ENCODE measurements around the gene CD177.
"Not testable (repeated sequence)": the region's sequence is repeated elsewhere in the genome, so short reads cannot be mapped to it uniquely, and the experiment has no call there.

CD177 gene

GRCh38 chr19:43332058-43332922, 21.2 kb upstream of the CD177 start:
- no peak for DNase-seq (ENCODE audit: low read depth in 2 of 2)

GRCh38 chr19:43336508-43336907, 17.0 kb upstream of the CD177 start:
- not testable (repeated sequence) for DNase-seq (ENCODE audit: low read depth in 2 of 2)

DNA sequence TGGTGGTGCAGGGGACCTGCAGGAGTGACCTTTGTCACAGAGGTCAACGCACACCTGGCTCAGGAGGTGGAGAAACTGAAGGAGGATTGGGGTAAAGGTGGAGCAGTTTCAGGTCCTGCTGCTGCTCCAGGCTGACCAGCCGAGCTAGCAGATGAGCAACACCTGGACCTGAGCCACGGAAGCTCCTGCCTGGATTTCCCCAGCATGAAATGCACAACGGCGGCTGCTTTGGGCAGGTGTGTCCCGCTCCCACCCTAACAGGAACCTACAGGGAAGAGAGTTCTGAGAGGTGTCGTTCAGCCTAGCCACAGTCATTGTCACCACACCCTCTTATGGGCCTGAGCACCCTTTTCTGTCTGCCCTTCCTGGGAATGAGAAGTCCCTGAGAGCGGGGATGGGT, 15.7 kb upstream of the CD177 start:
- no peak for DNase-seq (ENCODE audit: low read depth in 2 of 2)

DNA sequence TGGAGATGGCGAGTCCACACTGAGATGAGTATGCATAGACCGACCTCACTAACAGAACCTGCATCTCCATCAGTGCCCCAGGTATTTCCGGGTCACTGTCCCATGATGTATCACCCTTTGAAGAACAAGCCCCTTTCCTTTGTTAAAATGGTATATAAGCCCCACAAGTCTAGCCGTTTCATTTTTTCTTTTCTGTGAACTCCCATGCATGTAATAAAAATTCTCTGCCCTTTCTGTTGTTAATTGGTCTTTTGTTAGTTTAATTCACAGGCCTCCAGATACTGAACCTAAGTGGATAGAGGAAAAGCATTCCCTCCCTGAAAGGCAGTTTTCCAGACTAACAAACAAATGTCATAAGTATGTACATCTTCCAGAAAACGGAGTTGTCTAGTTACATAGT, 15.0 kb upstream of the CD177 start:
- no peak for DNase-seq (ENCODE audit: low read depth in 2 of 2)

- DNase-seq (ENCODE audit: low read depth in 2 of 2) = not testable (repeated sequence)
Observed at GRCh38 chr19:43339243-43339930, 14.1 kb upstream of the CD177 start.

DNA sequence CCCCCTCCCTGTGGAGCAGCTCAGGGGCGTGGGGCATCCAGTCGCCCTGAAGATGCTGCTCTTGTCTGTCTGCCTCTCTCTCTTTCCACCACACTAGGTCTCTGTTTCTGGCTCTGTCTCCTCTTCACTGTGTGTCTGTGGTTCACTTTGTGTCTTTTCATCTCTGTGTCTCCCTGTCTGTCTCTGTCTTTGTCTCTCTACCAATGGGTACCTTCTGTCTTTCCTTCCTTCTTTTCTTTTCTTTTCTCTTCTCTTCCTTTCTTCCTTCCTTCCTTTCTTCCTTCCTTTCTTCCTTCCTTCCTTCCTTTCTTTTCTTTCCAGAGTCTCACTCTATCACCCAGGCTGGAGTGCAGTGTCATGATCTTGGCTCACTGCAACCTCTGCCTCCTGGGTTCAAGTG, 13.4 kb upstream of the CD177 start:
- not testable (repeated sequence) for DNase-seq (ENCODE audit: low read depth in 2 of 2)

DNA sequence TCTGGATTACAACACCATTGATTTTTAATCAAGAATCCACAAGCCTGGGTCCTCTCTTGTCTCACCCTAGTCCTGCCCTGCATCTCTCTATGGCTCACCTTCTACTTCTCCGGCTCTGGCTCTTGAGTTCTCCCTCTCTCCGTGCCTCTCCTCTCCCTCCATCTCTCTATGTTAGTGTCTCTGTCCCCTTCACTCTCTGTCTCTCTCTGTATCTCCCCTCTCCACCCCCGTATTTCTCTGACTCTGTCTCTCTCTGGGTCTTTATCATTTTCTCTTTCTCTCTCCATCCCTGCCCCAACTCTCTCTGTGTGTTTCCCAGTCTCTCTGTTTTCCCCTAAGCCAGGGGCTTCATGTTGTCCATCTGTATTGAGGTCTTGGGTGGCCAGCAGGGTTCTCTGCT, 12.4 kb upstream of the CD177 start:
- DNase-seq (ENCODE audit: low read depth in 2 of 2) = not testable (repeated sequence)

- DNase-seq (ENCODE audit: low read depth in 2 of 2) = not testable (repeated sequence)
Observed at GRCh38 chr19:43342104-43342503, 11.4 kb upstream of the CD177 start.

GRCh38 chr19:43344347-43344925, 9.1 kb upstream of the CD177 start:
- DNase-seq (ENCODE audit: low read depth in 2 of 2) = not testable (repeated sequence)

DNA sequence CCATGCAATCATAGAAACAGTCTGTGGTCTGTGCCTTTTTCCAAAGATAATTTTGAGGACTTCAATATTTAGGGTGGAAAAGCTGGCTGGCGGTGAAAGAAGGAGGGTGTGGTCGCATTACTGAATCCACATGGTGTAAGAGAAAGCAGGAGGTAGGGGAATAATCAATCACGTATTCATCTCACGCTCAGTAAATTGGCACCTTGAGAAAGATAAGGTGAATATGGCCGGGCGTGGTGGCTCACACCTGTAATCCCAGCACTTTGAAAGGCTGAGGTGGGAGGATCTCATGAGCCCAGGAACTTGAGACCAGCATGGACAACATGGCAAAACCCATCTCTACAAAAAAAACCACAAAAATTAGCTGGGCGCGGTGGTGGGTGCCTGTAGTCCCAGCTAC, 3.7 kb upstream of the CD177 start:
- DNase-seq (ENCODE audit: low read depth in 2 of 2) = not testable (repeated sequence)

- no peak for DNase-seq (ENCODE audit: low read depth in 2 of 2)
Observed at GRCh38 chr19:43351998-43352746, 1.3 kb upstream of the CD177 start.

DNA sequence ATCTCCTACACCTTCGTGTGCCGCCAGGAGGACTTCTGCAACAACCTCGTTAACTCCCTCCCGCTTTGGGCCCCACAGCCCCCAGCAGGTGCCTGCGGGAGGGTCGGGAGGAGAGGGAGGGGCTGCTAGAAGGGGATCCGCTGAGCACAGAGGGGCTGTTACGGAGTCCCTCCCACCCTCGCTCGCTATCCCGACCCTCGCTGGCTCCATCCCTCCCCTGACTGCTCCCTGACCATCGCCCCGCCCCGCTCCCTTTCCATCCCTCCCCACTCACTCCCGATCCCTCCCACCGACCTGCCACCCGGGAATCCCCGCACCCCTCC, 780 bp downstream of the CD177 start:
- no peak for DNase-seq (ENCODE audit: low read depth in 2 of 2)

- DNase-seq (ENCODE audit: low read depth in 2 of 2) = not testable (repeated sequence)
Observed at GRCh38 chr19:43356749-43357148, 3.3 kb downstream of the CD177 start.

DNA sequence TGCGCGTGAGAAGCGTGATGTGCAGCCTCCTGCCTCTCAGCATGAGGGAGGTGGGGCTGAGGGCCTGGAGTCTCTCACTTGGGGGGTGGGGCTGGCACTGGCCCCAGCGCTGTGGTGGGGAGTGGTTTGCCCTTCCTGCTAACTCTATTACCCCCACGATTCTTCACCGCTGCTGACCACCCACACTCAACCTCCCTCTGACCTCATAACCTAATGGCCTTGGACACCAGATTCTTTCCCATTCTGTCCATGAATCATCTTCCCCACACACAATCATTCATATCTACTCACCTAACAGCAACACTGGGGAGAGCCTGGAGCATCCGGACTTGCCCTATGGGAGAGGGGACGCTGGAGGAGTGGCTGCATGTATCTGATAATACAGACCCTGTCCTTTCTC, 8.7 kb downstream of the CD177 start:
- no peak for DNase-seq (ENCODE audit: low read depth in 2 of 2)

- DNase-seq (ENCODE audit: low read depth in 2 of 2) = no peak
Observed at GRCh38 chr19:43362745-43363144, 9.3 kb downstream of the CD177 start.

DNA sequence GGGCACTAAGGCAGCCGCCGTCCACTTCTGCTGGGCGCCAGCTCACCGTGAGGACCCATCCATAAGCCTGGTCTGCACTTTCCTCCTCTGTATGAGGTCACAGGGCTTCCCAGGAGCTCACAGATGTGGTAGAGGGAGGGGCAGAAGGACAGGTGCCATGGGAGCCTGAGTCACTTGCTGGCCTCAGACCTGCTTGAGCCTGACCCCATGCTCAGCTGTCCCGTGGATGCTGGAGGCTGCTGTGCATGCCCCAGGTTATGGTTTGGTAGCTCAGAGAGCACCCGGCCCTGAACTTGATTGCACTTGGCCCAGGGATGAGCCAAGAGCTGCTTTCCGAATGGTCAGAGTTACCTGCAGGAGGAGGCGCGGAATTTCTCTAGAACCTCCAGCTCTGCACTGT, 12.2 kb downstream of the CD177 start:
- not testable (repeated sequence) for DNase-seq (ENCODE audit: low read depth in 2 of 2)

DNA sequence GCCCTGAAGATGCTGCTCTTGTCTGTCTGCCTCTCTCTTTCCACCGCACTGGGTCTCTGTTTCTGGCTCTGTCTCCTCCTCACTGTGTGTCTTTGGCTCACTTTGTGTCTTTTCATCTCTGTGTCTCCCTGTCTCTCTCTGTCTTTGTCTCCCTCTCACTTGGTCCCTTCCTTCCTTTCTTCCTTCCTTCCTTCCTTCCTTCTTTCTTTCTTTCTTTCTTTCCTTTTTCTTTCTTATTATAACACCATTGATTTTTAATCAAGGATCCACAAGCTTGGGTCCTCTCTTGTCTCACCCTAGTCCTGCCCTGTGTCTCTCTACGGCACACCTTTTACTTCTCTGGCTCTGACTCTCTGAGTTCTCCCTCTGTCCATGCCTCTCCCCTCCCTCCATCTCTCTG, 14.3 kb downstream of the CD177 start:
- no peak for DNase-seq (ENCODE audit: low read depth in 2 of 2)

DNA sequence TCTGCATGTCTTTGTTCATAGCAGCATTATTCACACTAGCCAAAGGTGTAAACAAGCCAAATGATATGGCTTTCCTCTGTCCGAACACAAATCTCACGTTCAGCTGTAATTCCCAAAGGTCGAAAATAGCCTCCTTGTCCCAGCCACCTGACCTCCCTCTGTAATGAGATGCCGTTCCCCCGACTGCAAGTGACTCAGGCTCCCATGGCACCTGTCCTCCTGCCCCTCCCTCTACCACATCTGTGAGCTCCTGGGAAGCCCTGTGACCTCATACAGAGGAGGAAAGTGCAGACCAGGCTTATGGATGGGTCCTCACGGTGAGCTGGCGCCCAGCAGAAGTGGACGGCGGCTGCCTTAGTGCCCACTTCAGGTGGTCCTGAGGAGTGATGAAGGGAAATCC, 15.4 kb downstream of the CD177 start:
- DNase-seq (ENCODE audit: low read depth in 2 of 2) = not testable (repeated sequence)

DNA sequence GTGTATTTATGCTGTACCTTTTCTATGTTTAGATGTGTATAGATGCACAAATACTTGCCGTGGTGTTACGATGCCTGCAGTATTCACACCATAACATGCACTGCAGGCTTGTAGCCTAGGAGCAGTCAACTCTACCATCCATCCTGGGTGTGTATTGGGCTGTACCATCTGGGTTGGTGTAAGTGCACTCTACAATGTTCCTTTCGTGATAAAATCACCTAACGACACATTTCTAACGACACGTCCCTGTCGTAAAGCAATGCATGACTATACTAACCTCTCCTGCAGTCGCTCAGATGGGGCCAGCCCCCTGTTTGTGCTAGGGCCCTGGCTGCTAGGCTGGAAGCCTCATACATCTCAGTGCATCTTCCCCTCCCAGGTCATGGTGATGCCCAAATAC, 18.4 kb downstream of the CD177 start:
- no peak for DNase-seq (ENCODE audit: low read depth in 2 of 2)

DNA sequence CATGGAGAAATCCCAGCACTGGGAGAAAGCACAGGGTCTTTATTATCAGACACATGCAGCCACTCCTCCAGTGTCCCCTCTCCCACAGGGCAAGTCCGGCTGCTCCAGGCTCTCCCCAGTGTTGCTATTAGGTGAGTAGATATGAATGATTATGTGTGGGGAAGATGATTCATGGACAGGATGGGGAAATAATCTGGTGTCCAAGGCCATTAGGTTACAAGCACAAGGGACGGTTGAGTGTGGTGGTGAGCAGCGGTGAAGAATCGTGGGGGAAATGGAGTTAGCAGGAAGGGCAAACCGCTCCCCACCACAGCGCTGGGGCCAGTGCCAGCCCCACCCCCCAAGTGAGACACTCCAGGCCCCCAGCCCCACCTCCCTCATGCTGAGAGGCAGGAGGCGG, 19.0 kb downstream of the CD177 start:
- no peak for DNase-seq (ENCODE audit: low read depth in 2 of 2)

GRCh38 chr19:43377624-43378023, 24.1 kb downstream of the CD177 start:
- DNase-seq (ENCODE audit: low read depth in 2 of 2) = not testable (repeated sequence)

- no peak for DNase-seq (ENCODE audit: low read depth in 2 of 2)
Observed at GRCh38 chr19:43380008-43380407, 26.5 kb downstream of the CD177 start.

Measured in stimulated activated CD4-positive, alpha-beta T cell treated with anti-CD3 and anti-CD28 coated beads, Interleukin-4, amount 100 ng/mL, for 48 hours (primary cell).